Activated CD8-positive, alpha-beta memory T cell treated with anti-CD3 and anti-CD28 coated beads, Interleukin-2, amount 10 ng/mL, durations not matched to agents 7 days and 5 days (primary cell): ENCODE results near the gene NLRX1. TPM values are rescaled to one million over a fixed set of nuclear protein-coding genes. Genes with fewer than 3 reads are reported as not detected.
"Not testable (repeated sequence)": the region's sequence is repeated elsewhere in the genome, so short reads cannot be mapped to it uniquely, and the experiment has no call there.

Source experiments
- ATAC-seq: fragments of 150-1000 bp; cut with Tn5 transposase; one replicate; pipeline ENCODE4 v1.10.0; 2021; ENCODE audit warnings: moderate library complexity
- CTCF ChIA-PET: fragments of 350-600 bp; sonication (Branson Sonifier 250); formaldehyde crosslinking; loops from one replicate; lab custom pipeline; 2021; ENCODE audit warnings: antibody characterized with exemption; lab: Charles Lee
- DNase-seq: peaks from one replicate; pipeline ENCODE4 v3.0.0-alpha.2; 2020
- H3K27ac Mint-ChIP-seq: one replicate; pipeline ENCODE4 v1.8.0; 2021; ENCODE audit warnings: mild to moderate bottlenecking, mixed read lengths
- H3K27me3 Mint-ChIP-seq: one replicate; pipeline ENCODE4 v1.8.0; 2021; ENCODE audit warnings: mixed read lengths
- H3K36me3 Mint-ChIP-seq: one replicate; pipeline ENCODE4 v1.8.0; 2021; ENCODE audit warnings: mild to moderate bottlenecking, mixed read lengths
- H3K4me1 Mint-ChIP-seq: one replicate; pipeline ENCODE4 v1.8.0; 2021; ENCODE audit warnings: mixed read lengths
- H3K4me3 Mint-ChIP-seq: one replicate; pipeline ENCODE4 v1.8.0; 2021; ENCODE audit warnings: mild to moderate bottlenecking, moderate library complexity, mixed read lengths
- H3K9me3 Mint-ChIP-seq: one replicate; pipeline ENCODE4 v1.8.0; 2022; ENCODE audit warnings: low read depth, mixed read lengths
- total RNA-seq, 2 experiments: library from RNA; stranded (reverse); gene quantifications; one replicate each; pipeline ENCODE4 v1.2.3, GENCODE V29; 2021

Gene NLRX1
- total RNA-seq, 2 experiments from 2014 or later, result 21.2 to 22.2 TPM

- ATAC-seq, result no peak
Measured at GRCh38 chr11:119192111-119192510, 23.6 kb downstream of the NLRX1 start.

DNA sequence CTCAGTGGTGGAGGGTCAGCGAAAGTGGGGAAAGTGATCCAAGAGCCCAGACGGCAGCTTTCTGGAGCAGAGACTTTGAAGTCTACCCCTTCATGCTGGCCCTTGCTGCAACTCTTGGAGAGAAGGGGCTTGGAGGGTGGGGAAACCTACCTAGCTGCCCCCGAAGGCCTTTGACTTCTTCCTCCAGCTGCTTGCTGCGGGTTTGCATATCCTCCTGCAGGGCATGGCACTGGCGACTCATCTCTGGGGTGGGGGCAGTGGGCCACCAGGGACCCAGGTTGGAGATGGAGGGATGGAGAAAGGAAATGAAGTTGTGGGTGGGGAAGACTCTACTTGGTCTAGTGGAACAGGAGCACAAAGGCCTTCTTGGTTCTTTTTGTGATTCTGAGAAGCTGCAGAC lies 24.5 kb downstream of the NLRX1 start:
- Mint-ChIP-seq H3K4me1 (peaks cover 4% of the 10 kb centered on the region), H3K9me3 (no peaks in the 10 kb centered on the region), H3K27ac (no peak overlapping the region), H3K27me3 (no peaks in the 10 kb centered on the region), H3K36me3 (no peaks in the 10 kb centered on the region), H3K4me3 (no peak overlapping the region)
- DNase-seq, result no peak
- ATAC-seq, result no peak
- CTCF ChIA-PET, result interaction anchor here (2.2 kb wide), 1 partner anchor 13 kb away, joined by 6 read pairs; the partner anchor contains the start of gene CBL

More at GRCh38 chr11:119192111-119192510, 23.6 kb downstream of the NLRX1 start:
- Mint-ChIP-seq H3K4me1 (peaks cover 4% of the 10 kb centered on the region), H3K4me3 (no peak overlapping the region), H3K36me3 (no peaks in the 10 kb centered on the region), H3K9me3 (no peaks in the 10 kb centered on the region), H3K27ac (no peak overlapping the region), H3K27me3 (no peaks in the 10 kb centered on the region)
- DNase-seq, result no peak
- CTCF ChIA-PET, result interaction anchor here (1.2 to 2.2 kb wide), 2 partner anchors 14 to 125 kb away, joined by 3 to 6 read pairs; partner anchors contain the start of genes CBL and VPS11

DNA sequence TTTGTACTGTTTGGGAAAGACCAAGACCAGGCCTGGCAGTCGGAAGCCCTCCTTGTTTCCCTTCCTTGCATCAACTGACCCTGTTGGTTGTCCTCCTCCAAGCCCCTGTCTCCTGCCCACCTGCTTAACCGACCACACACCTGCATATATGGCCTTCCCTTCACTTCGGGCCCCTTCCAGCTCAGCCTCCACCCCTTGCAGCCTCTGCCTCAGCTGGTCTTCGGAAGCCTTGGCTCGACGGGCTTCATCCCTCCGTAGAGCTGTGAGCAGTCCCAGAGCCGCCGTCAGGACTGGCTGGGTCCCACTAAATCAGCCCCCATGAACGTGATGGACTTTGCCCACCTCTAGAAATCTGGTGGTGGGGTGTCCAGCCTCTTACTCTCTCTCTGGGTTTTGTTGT lies 25.1 kb downstream of the NLRX1 start:
- Mint-ChIP-seq H3K36me3 (no peaks in the 10 kb centered on the region), H3K4me1 (peaks cover 4% of the 10 kb centered on the region), H3K27me3 (no peaks in the 10 kb centered on the region), H3K27ac (peak overlapping the region; percentile 17), H3K9me3 (no peaks in the 10 kb centered on the region), H3K4me3 (no peak overlapping the region)
- DNase-seq, result no peak
- CTCF ChIA-PET, result interaction anchor here (0.7 to 2.2 kb wide), 2 partner anchors 12 kb away, joined by 3 to 6 read pairs; partner anchors contain the start of gene CBL
- no peak for ATAC-seq

DNA sequence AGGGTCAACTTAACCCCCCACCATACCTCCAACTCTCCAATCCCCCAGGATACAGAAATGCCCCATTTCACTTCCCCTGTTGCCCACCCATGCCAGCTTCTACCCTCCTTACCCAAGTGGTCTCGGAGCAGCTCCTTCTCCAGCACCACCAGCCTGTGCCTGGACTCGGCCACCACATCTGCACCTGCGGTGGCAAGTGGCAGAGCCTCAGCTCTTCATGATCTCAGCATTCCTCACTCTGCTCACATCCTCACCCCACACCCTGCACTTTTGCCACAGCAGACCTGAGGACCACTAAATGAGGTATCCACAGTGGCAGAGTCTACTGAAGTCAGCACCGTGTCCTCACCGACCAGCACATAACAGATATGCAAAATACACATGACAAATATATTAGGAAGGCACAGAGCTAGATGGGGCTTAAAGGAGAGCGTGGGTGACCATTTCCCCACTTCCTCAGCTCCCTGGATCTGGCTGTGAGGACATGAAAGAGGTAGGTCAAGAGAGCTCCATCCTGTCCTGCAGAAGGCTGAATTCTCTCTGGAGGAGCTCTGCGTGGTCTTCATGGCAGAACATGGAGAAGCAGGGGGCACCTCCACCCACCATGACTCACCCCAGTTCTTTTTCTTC lies 26.4 kb downstream of the NLRX1 start:
- Mint-ChIP-seq H3K4me3 (no peak overlapping the region), H3K36me3 (no peaks in the 10 kb centered on the region), H3K27me3 (no peaks in the 10 kb centered on the region), H3K9me3 (no peaks in the 10 kb centered on the region), H3K4me1 (peaks cover 4% of the 10 kb centered on the region), H3K27ac (no peak overlapping the region)
- DNase-seq (no peak), ATAC-seq (no peak)
- CTCF ChIA-PET, result interaction anchor here (0.5 to 4.6 kb wide), 12 partner anchors 11 to 265 kb away, joined by 3 to 40 read pairs (median 3); partner anchors contain the start of genes CBL, HINFP and NLRX1

GRCh38 chr11:119195680-119196079 lies 27.2 kb downstream of the NLRX1 start:
- CTCF ChIA-PET, result interaction anchor here (0.6 to 4.6 kb wide), 26 partner anchors 11 to 266 kb away, joined by 3 to 40 read pairs (median 3); partner anchors contain the start of genes CBL, HINFP, NLRX1 and VPS11
- no peak overlapping the region for H3K27ac Mint-ChIP-seq
- no peaks in the 10 kb centered on the region for H3K27me3 Mint-ChIP-seq
- H3K36me3 Mint-ChIP-seq, result no peaks in the 10 kb centered on the region
- no peak overlapping the region for H3K4me3 Mint-ChIP-seq
- peaks cover 4% of the 10 kb centered on the region for H3K4me1 Mint-ChIP-seq
- ATAC-seq (no peak), DNase-seq (no peak)
- H3K9me3 Mint-ChIP-seq, result no peaks in the 10 kb centered on the region

DNA sequence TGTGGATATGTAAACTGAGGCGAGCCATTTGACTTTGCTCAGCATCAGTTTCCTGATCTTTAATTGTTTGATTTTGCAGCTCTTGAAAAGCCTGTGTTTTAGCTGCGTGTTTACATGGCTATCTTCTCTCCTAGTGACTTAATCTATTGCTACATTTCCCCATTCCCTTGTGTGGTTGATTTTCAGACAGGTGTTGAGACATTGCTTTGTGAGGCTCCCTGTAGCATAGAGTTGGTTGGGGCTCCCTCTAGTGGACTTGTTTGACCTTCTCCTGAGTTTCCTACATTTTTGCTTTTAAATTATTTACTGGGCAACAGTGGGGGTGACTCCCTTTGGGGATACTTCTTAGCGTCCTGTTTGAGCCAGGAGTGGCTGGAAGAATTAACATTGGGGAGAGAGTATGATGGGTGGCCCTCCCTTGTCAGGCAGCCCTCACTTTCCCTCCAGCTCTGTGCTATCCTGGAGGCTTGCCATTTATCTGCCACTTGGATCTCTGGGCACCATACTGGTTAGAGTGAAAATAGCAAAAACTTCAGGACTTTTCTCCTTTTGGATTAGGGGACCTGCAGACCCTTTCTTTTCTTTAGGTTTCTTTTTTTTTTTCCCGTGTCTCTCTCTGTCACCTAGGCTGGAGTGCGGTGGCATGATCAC lies 28.4 kb downstream of the NLRX1 start:
- H3K36me3 Mint-ChIP-seq, result no peaks in the 10 kb centered on the region
- DNase-seq (peak; percentile 76), ATAC-seq (peak; percentile 97)
- H3K4me1 Mint-ChIP-seq, result peaks cover 4% of the 10 kb centered on the region
- no peaks in the 10 kb centered on the region for H3K27me3 Mint-ChIP-seq
- H3K27ac Mint-ChIP-seq, result no peak overlapping the region
- CTCF ChIA-PET, result interaction anchor here (0.8 to 4.6 kb wide), 39 partner anchors 9 to 163 kb away, joined by 3 to 40 read pairs (median 4); partner anchors contain the start of genes ABCG4, C2CD2L, CBL and DPAGT1
- no peak overlapping the region for H3K4me3 Mint-ChIP-seq
- no peaks in the 10 kb centered on the region for H3K9me3 Mint-ChIP-seq

- Mint-ChIP-seq H3K4me1 (peaks cover 5% of the 10 kb centered on the region), H3K36me3 (no peaks in the 10 kb centered on the region), H3K27me3 (no peaks in the 10 kb centered on the region), H3K27ac (no peak overlapping the region), H3K9me3 (no peaks in the 10 kb centered on the region), H3K4me3 (no peak overlapping the region)
- no peak for ATAC-seq
- CTCF ChIA-PET, result interaction anchor here (0.8 to 1.6 kb wide), 3 partner anchors 11 to 125 kb away, joined by 3 to 5 read pairs (median 3); no protein-coding TSS in a partner anchor
- DNase-seq, result no peak
Measured at GRCh38 chr11:119198925-119199324, 30.4 kb downstream of the NLRX1 start.

DNA sequence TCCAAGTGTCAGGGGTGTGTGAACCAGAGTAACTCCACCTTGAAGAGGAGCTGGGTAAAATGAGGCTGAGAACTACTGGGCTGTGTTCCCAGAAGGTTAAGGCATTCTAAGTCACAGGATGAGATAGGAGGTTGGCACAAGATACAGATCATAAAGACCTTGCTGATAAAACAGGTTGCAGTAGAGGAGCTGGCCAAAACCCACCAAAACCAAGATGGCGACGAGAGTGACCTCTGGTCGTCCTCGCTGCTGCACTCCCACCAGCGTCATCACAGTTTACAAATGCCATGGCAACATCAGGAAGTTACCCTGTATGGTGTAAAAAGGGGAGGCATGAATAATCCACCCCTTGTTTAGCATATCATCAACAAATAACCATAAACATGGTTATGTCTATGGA lies 32.7 kb downstream of the NLRX1 start:
- H3K36me3 Mint-ChIP-seq, DNase-seq, H3K27ac Mint-ChIP-seq, H3K27me3 Mint-ChIP-seq, ATAC-seq, H3K9me3 Mint-ChIP-seq, H3K4me3 Mint-ChIP-seq: not testable (repeated sequence)
- peaks cover 15% of the 10 kb centered on the region for H3K4me1 Mint-ChIP-seq
- CTCF ChIA-PET, result interaction anchor here (1.3 to 1.5 kb wide), 3 partner anchors 81 to 138 kb away, joined by 3 to 5 read pairs (median 3); no protein-coding TSS in a partner anchor

DNA sequence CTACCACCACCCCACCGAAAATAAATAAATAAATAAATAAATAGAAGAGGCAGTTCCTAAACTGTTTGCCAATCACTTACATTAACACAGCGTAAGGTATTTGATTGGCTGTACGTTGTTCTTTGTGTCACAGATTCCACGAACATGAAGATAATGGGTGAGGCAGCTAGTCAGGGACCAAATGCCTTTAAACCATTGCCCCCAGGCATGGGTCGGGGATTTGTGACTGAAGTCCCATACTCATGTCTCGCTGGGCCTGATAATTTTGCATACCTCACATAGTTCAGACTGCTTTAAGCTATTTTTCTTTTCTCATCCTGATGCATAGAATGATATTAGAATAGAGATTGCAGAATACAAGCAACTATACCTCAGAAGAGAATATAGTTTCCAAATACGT lies 34.0 kb downstream of the NLRX1 start:
- Mint-ChIP-seq H3K27me3 (no peaks in the 10 kb centered on the region), H3K9me3 (no peaks in the 10 kb centered on the region), H3K4me1 (peaks cover 17% of the 10 kb centered on the region), H3K36me3 (peaks cover 3% of the 10 kb centered on the region), H3K27ac (no peak overlapping the region), H3K4me3 (no peak overlapping the region)
- DNase-seq (no peak), ATAC-seq (no peak)
- CTCF ChIA-PET, result interaction anchor here (0.8 to 5.6 kb wide), 6 partner anchors 24 to 273 kb away, joined by 3 to 85 read pairs (median 3); partner anchors contain the start of gene NLRX1

GRCh38 chr11:119204066-119204465 lies 35.5 kb downstream of the NLRX1 start:
- Mint-ChIP-seq H3K4me3 (no peak overlapping the region), H3K36me3 (peaks cover 3% of the 10 kb centered on the region), H3K27ac (no peak overlapping the region), H3K27me3 (no peaks in the 10 kb centered on the region), H3K9me3 (no peaks in the 10 kb centered on the region), H3K4me1 (peaks cover 24% of the 10 kb centered on the region)
- CTCF ChIA-PET, result interaction anchor here (1.0 to 5.6 kb wide), 9 partner anchors 17 to 147 kb away, joined by 3 to 85 read pairs (median 12); partner anchors contain the start of genes HYOU1 and NLRX1
- DNase-seq (no peak), ATAC-seq (no peak)

DNA sequence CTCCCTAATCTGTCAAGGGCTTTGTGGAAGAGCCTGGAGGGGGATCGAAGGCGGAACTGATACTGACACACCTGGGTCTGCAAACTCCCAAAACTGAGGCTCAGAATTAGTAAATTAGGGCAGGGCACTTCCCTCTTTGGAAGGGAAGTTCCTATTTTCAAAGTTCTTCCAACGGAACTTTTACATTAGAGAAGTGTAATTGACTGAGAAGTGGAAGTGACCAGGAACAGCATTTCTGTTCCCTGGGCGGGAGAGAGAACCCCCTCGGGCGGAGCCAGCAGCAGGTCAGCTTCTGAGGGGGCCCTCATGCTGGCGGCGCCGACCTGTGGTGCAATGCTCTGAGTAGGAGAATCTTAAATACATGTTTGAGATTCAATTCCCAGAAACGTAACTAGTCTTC lies 36.6 kb downstream of the NLRX1 start:
- H3K4me1 Mint-ChIP-seq, result peaks cover 29% of the 10 kb centered on the region
- H3K4me3 Mint-ChIP-seq, result peak overlapping the region; percentile 99
- H3K27me3 Mint-ChIP-seq, result no peaks in the 10 kb centered on the region
- DNase-seq (no peak), ATAC-seq (no peak)
- peaks cover 3% of the 10 kb centered on the region for H3K36me3 Mint-ChIP-seq
- CTCF ChIA-PET, result interaction anchor here (0.9 to 5.6 kb wide), 29 partner anchors 9 to 208 kb away, joined by 3 to 85 read pairs (median 6); partner anchors contain the start of genes DPAGT1, HYOU1, MCAM and NHERF4
- H3K9me3 Mint-ChIP-seq, result no peaks in the 10 kb centered on the region
- peak overlapping the region; percentile 21 for H3K27ac Mint-ChIP-seq

- DNase-seq (peak; percentile 97), ATAC-seq (peak; percentile 88)
- Mint-ChIP-seq H3K4me1 (peaks cover 29% of the 10 kb centered on the region), H3K4me3 (peak within 1 kb of the TSS; percentile 99), H3K27ac (peak within 1 kb of the TSS; percentile 88), H3K36me3 (peaks cover 3% of the 10 kb centered on the region), H3K9me3 (no peaks in the 10 kb centered on the region), H3K27me3 (no peaks in the 10 kb centered on the region)
- CTCF ChIA-PET, result interaction anchor here (0.6 to 5.6 kb wide), 45 partner anchors 9 to 516 kb away, joined by 3 to 85 read pairs (median 5); partner anchors contain the start of genes C2CD2L, DPAGT1, MCAM and NHERF4
Measured at GRCh38 chr11:119205574-119206510, 37.3 kb downstream of the NLRX1 start, which contains the start of gene CBL. Gene CBL, plus strand, starts transcription at chr11:119206339. Its CDS starts 79 bp downstream, at chr11:119206418.
